ENCODE data around the gene TFCP2L1.

The TFCP2L1 gene

DNA sequence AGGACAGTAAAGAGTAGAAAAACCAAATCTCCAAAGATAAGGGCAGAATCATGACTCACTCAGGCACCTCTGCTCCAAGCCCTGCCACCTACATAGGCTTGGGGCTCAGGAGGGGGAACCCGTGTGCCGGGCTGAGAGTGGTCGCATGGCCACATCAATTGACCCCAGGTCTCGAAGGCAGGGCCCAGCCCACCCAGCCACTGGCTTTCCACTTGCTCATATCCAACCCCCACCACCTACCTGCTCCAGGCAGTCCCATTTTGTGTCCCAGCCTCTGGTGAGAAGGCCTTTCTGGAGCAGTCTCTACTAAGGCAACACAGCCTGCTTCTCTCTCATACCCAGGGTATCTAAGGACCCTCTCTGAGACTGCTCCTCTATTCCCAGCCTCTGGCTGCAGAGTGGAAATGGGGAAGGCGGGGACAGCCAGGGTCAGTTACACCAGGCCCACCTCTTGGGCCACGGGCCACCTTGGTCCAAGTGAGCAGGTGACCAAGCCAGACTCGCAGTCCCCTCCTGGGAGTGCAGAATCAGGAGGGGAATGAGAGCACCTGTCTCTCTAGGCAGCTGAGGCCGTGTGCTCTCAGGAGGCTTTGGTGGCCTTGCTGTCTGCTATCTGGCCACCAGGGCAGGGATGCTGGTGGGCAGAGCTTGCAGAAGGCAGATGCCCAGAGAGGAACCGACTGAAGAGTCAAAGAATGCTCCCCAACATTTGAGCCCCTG is 20.8 kb downstream of the TFCP2L1 start:
- H3K9ac ChIP-seq (ENCODE audit: low read depth, low read length), result no peak overlapping the region
- no peaks in the 10 kb centered on the region for H3K4me1 ChIP-seq (ENCODE audit: insufficient read depth, low read length)
- H3K36me3 ChIP-seq (ENCODE audit: insufficient read depth, low read length), result no peaks in the 10 kb centered on the region
- H3K9me3 ChIP-seq (ENCODE audit: control insufficient read depth, insufficient read depth, low read length), result no peaks in the 10 kb centered on the region

DNA sequence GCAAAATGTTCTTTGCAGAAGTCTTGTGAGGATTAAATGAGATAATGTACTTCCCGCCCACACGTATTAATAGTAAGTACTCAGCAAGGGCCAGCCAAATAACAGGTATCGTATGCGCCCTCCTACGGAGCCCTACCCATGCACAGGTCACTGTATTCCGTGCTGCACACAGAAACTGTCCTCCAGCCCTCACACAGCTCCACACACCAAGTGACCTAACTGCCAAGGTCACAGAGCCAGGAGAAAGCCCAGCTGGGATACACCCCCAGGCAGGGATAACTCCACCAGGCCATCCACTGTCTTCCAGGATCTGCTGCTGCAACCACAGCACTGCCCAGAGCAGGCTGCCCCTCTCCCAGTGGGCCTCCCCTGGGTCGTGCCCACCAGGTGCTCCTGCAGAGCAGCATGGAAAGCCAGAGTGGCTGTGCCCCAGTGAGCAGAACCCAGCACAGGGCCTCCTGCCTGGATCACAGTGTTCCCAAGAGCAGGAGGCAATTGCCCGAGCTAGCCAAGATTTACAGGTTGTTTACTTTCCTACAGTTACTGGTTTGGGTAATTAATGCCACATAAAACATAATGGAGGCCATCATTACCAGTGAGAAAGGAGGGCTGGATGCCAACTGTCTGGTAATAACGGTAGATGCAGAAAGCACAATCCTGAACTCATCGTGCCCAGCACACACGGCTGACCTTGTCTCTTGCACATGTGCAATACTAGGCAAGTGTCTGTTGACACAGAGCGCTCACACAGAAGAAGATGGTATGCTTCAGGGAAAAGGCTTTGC is 24.4 kb downstream of the TFCP2L1 start:
- Histone ChIP-seq H3K4me1 (ENCODE audit: insufficient read depth, low read length) (peaks cover 6% of the 10 kb centered on the region; the same call in 1 of the 2 replicates), H3K9ac (ENCODE audit: low read depth, low read length) (no peak overlapping the region), H3K36me3 (ENCODE audit: insufficient read depth, low read length) (no peaks in the 10 kb centered on the region), H3K9me3 (ENCODE audit: control insufficient read depth, insufficient read depth, low read length) (no peaks in the 10 kb centered on the region)

DNA sequence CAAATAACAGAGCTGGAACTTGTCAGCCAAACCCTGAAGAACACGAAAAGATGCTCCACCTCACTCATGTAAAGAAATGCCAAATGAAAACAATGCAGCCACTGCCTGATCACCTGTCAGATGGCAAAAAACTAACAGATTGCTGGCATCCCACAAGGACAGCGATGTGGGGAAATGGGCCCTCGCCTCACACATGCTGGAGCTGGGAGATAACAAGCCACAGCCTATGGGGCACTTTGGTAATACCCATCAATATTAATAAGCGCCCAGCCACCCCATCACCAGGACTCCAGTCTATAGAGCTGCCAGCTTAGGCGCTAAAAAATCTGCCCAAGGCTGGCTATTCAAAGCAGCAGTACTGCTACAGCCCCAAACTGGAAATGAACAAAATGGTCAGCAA is 27.0 kb downstream of the TFCP2L1 start:
- no peaks in the 10 kb centered on the region for H3K9me3 ChIP-seq (ENCODE audit: control insufficient read depth, insufficient read depth, low read length)
- no peak overlapping the region for H3K9ac ChIP-seq (ENCODE audit: low read depth, low read length)
- no peaks in the 10 kb centered on the region for H3K36me3 ChIP-seq (ENCODE audit: insufficient read depth, low read length)
- H3K4me1 ChIP-seq (ENCODE audit: insufficient read depth, low read length), result peaks cover 6% of the 10 kb centered on the region; the same call in 1 of the 2 replicates

DNA sequence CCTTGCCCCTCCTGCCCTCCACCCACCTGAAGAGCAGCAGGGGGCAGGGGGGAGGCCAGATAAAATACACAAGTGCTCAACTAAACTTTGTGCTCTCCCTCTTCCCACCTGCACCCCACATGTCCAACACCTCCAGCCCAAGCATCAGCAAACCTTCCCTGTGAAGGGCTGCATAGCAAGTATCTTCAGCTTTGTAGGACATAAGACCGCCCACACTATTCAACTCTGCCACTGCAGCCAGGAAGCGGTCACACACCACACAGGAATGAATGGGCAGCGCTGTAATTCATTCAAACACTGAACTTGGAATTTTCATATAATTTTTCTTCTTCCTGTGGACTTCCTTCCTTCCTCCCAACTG is 27.5 kb downstream of the TFCP2L1 start:
- Histone ChIP-seq H3K36me3 (ENCODE audit: insufficient read depth, low read length) (no peaks in the 10 kb centered on the region), H3K4me1 (ENCODE audit: insufficient read depth, low read length) (peaks cover 6% of the 10 kb centered on the region; the same call in 1 of the 2 replicates), H3K9me3 (ENCODE audit: control insufficient read depth, insufficient read depth, low read length) (no peaks in the 10 kb centered on the region), H3K9ac (ENCODE audit: low read depth, low read length) (no peak overlapping the region)

DNA sequence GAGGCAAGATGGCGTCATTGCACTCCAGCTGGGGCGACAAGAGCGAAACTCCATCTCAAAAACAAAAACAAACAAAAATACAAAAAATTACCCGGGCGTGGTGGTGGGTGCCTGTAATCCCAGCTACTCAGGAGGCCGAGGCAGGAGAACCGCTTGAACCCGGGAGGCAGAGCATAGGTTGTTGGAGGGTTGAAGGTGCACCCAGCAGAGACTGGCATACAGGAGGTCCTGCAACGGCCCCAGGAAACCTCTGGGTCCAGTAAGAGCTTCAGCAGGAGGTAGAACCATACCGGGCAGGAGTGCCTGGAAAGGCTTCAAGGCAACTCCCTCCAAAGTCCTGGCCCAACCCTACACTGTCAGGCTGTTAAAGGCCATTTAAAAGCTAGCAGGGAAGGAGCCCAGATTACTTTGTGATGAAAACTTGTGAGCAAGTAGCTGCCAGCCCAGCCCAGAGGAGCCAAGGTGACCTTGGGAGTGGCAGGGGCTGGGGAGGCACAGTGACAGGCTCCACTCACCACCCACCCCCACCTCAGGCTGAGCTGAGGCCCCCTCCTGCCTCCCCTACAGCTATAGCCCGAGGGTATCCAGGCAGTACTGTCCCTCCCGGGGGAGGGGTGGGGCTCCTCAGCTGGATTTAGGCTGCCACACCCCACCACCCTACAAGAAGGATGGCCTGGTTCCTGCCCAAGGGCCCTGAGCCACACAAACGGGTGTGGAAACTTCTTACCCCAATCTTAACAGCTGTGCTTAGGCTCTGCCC is 28.1 kb downstream of the TFCP2L1 start:
- no peaks in the 10 kb centered on the region for H3K36me3 ChIP-seq (ENCODE audit: insufficient read depth, low read length)

DNA sequence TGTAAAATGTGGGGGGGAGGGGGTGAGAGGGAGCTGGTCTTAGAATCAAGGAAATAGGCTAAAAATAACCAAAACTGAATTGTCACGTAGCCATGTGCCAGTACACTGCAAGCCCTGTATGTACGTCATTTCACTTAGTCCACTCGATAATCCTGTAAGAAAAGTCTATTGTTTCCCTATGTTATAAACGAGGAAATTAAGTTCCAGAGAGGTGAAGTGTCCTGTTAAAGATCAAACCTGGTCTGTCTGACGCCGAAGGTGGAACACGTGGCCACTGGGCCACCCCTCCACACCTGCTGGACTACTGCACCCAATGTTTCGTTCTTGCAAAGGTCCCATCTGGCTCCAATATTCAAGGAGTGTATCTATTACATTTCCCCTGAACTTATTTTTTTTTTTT is 29.6 kb downstream of the TFCP2L1 start:
- no peaks in the 10 kb centered on the region for H3K36me3 ChIP-seq (ENCODE audit: insufficient read depth, low read length)
- peaks cover 6% of the 10 kb centered on the region; the same call in 1 of the 2 replicates for H3K4me1 ChIP-seq (ENCODE audit: insufficient read depth, low read length)
- H3K9me3 ChIP-seq (ENCODE audit: control insufficient read depth, insufficient read depth, low read length), result no peaks in the 10 kb centered on the region
- no peak overlapping the region for H3K9ac ChIP-seq (ENCODE audit: low read depth, low read length)

More for the DNA sequence above, 28.1 kb downstream of the TFCP2L1 start:
- H3K4me1 ChIP-seq (ENCODE audit: insufficient read depth, low read length), result peaks cover 6% of the 10 kb centered on the region; the same call in 1 of the 2 replicates
- H3K9ac ChIP-seq (ENCODE audit: low read depth, low read length), result no peak overlapping the region
- H3K9me3 ChIP-seq (ENCODE audit: control insufficient read depth, insufficient read depth, low read length), result no peaks in the 10 kb centered on the region

DNA sequence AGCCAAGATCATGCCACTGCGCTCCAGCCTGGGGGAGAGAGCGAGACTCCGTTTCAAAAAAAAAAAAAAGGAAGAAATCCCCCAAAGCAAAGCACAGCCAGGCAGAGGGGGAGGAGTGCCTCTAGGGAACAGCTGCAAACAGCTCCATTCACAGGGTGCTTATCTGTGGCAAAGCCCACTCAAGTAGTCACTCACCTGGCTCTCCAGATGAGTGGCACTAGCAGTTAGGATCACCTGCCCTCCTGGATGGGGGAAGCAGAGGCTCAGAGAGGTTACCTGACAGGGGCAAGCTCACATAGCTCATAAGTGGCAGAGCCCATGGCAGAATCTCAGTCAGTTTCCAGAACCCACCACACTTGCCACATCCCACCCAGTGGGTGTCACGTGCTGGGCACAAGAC is 30.3 kb downstream of the TFCP2L1 start:
- peaks cover 6% of the 10 kb centered on the region; the same call in 1 of the 2 replicates for H3K4me1 ChIP-seq (ENCODE audit: insufficient read depth, low read length)

DNA sequence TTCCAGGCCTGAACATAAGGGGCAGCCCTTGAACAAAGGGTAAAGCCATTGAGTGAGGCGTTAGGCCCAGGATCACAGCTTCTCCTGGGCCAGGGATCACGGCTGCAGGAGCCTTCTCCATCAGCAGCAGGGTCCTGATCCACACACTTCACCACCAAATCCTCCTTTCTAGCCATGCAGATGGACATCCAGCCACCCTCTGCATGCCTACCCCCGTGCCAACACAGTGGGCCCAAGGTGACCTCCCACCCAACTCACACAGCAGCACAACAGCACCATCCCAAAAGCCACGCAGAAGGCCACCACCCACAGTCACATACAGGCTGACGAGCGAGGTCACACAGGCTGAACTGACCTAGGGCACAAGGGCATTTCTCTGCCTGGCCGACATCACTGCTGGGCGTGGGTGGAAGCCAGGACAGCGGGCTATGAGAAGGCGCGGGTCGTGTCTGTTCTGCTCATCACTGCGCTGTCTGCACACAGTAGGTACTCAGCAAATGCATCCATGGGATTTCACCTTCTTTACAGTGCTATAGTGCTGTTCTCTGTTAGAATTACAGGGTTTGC is 31.2 kb downstream of the TFCP2L1 start:
- no peaks in the 10 kb centered on the region for H3K9me3 ChIP-seq (ENCODE audit: control insufficient read depth, insufficient read depth, low read length)
- H3K4me1 ChIP-seq (ENCODE audit: insufficient read depth, low read length), result peaks cover 6% of the 10 kb centered on the region; the same call in 1 of the 2 replicates
- no peak overlapping the region for H3K9ac ChIP-seq (ENCODE audit: low read depth, low read length)
- H3K36me3 ChIP-seq (ENCODE audit: insufficient read depth, low read length), result no peaks in the 10 kb centered on the region

More for the DNA sequence above, 30.3 kb downstream of the TFCP2L1 start:
- H3K9ac ChIP-seq (ENCODE audit: low read depth, low read length), result no peak overlapping the region
- no peaks in the 10 kb centered on the region for H3K9me3 ChIP-seq (ENCODE audit: control insufficient read depth, insufficient read depth, low read length)
- H3K36me3 ChIP-seq (ENCODE audit: insufficient read depth, low read length), result no peaks in the 10 kb centered on the region

DNA sequence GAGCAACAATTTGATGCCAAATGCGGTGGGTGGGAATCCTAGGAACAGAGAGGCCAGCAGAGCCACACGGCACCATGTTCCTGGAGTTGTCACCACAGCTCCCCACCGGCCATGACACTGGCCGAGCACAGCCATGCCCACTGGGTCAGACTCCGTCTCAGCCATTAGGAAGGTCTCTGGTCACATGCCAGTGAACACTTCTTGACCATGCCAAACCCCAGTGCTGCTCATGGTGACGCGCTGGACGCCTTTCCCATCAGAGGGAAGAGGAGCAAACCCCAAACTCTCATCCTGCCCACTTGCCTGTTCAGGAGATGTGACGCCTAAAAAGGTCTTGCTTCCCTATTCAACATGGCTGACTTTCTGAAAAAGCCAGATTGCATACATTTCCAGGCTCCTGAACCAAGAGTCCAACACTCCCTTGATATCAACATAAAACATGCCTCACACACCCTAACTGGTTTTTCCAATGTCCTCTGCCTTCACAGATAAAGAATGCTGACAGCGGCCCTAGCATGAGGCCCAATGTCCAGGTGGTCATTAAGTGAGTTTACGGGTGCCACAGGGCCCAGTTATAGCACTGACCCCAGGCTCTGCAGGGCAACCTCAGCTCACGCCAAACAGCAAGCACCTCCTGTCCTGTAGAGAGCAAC is 31.9 kb downstream of the TFCP2L1 start:
- no peaks in the 10 kb centered on the region for H3K36me3 ChIP-seq (ENCODE audit: insufficient read depth, low read length)
- H3K4me1 ChIP-seq (ENCODE audit: insufficient read depth, low read length), result peaks cover 6% of the 10 kb centered on the region; the same call in 1 of the 2 replicates
- no peaks in the 10 kb centered on the region for H3K9me3 ChIP-seq (ENCODE audit: control insufficient read depth, insufficient read depth, low read length)
- no peak overlapping the region for H3K9ac ChIP-seq (ENCODE audit: low read depth, low read length)

DNA sequence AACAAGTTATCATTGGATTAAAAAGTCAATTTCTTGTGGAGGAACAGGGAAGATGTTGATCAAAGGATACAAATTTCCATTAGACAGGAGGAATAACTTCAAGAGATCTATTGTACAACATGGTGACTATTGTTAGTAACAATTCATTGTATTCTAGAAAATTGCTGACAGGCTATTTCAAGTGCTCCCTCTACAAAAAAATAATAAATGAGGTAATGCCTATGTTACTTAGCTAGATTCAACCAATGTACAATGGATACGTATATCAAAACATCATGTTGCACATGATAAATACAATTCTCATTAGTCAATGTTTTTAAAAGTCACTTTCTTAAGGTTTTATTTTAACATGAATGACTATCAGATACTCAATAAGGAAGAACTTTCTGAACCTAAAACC is 33.5 kb downstream of the TFCP2L1 start:
- no peaks in the 10 kb centered on the region for H3K9me3 ChIP-seq (ENCODE audit: control insufficient read depth, insufficient read depth, low read length)
- H3K4me1 ChIP-seq (ENCODE audit: insufficient read depth, low read length), result no peaks in the 10 kb centered on the region
- H3K36me3 ChIP-seq (ENCODE audit: insufficient read depth, low read length), result no peaks in the 10 kb centered on the region
- no peak overlapping the region for H3K9ac ChIP-seq (ENCODE audit: low read depth, low read length)

DNA sequence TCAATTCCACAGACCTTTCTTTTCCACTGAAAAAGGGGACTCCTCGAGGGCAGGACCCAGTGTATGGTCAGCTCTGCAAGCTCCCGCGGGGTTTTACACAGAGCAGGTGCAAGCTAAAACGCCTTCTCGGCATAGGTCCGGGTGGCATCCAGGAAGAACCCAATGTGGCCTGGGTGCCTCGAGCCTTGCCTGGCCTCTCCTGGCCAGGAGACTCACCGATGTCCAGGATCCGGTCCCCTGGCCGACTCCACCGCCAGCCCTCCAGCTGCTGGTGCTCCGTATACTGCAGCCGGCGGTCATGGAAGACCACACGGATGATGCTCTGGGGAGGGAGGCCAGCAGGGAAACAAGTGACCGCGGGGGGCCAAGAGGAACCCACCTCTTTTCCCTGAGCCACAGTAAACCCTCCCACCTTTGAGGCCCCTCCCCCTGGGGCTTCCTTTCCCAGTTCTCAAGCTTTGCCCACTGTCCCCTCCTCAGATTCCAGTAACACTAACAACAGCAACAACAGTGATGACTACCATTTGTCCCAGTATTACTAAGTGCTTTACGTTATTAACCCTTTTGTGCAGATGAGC is 36.1 kb downstream of the TFCP2L1 start:
- Histone ChIP-seq H3K9me3 (ENCODE audit: control insufficient read depth, insufficient read depth, low read length) (no peaks in the 10 kb centered on the region), H3K9ac (ENCODE audit: low read depth, low read length) (no peak overlapping the region), H3K4me1 (ENCODE audit: insufficient read depth, low read length) (no peaks in the 10 kb centered on the region), H3K36me3 (ENCODE audit: insufficient read depth, low read length) (no peaks in the 10 kb centered on the region)

DNA sequence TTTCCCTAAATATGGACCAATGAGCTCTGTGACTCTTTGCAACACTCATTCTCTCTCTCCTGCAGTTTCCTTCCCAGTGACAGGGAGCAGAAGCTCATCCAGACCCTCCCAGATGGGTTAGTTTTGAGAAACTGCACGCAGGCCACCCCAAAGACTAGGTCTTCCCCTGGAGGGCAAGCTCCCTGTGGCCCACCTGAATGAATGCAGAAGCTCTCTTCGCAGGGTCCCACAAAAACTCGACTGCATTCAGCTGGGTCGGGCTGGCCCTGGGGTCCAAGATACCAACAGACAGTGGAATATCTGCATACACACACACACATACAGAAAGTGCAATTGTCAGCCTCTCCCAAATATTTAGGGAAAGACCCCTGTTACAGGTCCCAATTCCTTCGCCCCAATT is 37.0 kb downstream of the TFCP2L1 start:
- Histone ChIP-seq H3K9me3 (ENCODE audit: control insufficient read depth, insufficient read depth, low read length) (no peaks in the 10 kb centered on the region), H3K4me1 (ENCODE audit: insufficient read depth, low read length) (no peaks in the 10 kb centered on the region), H3K36me3 (ENCODE audit: insufficient read depth, low read length) (no peaks in the 10 kb centered on the region), H3K9ac (ENCODE audit: low read depth, low read length) (no peak overlapping the region)

DNA sequence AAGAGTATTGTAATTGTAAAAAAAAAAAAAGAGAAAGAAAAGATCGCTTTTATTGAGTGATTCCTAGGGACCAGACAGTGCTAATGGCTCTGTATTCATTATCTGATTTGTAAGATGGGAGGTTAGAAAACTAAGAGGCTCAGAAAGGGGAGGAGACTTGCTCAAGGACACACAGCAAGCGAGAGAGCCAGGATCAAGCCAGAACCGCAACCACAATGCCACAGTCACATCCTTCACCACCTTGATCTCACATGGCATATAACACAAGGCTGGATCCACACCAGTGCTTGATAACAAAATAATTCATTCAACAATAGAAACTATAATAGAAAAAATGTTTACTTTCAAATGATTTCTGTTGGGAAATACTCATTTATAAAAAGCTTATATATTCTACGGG is 37.5 kb downstream of the TFCP2L1 start:
- H3K36me3 ChIP-seq (ENCODE audit: insufficient read depth, low read length), result no peaks in the 10 kb centered on the region

More for the DNA sequence above, 37.5 kb downstream of the TFCP2L1 start:
- Histone ChIP-seq H3K4me1 (ENCODE audit: insufficient read depth, low read length) (no peaks in the 10 kb centered on the region), H3K9ac (ENCODE audit: low read depth, low read length) (no peak overlapping the region), H3K9me3 (ENCODE audit: control insufficient read depth, insufficient read depth, low read length) (no peaks in the 10 kb centered on the region)

Data from ES-I3 (cell line).